ENCODE results near the gene FAF2.

The FAF2 gene

GRCh38 chr5:176492431-176492830, 44.2 kb downstream of the FAF2 start:
- Histone ChIP-seq H3K9ac (ENCODE audit: low read depth, low read length) (no peak overlapping the region), H3K4me2 (ENCODE audit: insufficient read depth, low read length) (no peak overlapping the region), H3K36me3 (ENCODE audit: insufficient read depth, low read length) (peaks cover 83% of the 10 kb centered on the region), H3K79me2 (ENCODE audit: insufficient read depth, low read length) (0 out of 2 replicates have a peak, but pooled peaks cover 4% of the 10 kb centered on the region), H3K9me3 (ENCODE audit: insufficient read depth, low read length, severe bottlenecking) (no peaks in the 10 kb centered on the region), H3K4me1 (ENCODE audit: insufficient read depth, low read length) (no peaks in the 10 kb centered on the region), H3K4me3 (ENCODE audit: low read depth in 1 of 2, low read length in 2 of 2) (no peak overlapping the region), H2AFZ (ENCODE audit: low read depth, low read length) (no peak overlapping the region), H3K27ac (ENCODE audit: low read length) (no peak overlapping the region), H4K20me1 (ENCODE audit: insufficient read depth, low read length) (no peaks in the 10 kb centered on the region; the same call in 1 of the 2 replicates), H3K27me3 (ENCODE audit: insufficient read depth, low read length, poor library complexity) (no peaks in the 10 kb centered on the region)
- DNase-seq (no peak), ATAC-seq (ENCODE audit: insufficient read depth, low read depth) (no peak)
- TF ChIP-seq EZH2 (IDR thresholded peaks at IDR 0.05; ENCODE audit: borderline replicate concordance, low read depth, low read length, severe bottlenecking), result no peak
- TF ChIP-seq, protein P1, sequence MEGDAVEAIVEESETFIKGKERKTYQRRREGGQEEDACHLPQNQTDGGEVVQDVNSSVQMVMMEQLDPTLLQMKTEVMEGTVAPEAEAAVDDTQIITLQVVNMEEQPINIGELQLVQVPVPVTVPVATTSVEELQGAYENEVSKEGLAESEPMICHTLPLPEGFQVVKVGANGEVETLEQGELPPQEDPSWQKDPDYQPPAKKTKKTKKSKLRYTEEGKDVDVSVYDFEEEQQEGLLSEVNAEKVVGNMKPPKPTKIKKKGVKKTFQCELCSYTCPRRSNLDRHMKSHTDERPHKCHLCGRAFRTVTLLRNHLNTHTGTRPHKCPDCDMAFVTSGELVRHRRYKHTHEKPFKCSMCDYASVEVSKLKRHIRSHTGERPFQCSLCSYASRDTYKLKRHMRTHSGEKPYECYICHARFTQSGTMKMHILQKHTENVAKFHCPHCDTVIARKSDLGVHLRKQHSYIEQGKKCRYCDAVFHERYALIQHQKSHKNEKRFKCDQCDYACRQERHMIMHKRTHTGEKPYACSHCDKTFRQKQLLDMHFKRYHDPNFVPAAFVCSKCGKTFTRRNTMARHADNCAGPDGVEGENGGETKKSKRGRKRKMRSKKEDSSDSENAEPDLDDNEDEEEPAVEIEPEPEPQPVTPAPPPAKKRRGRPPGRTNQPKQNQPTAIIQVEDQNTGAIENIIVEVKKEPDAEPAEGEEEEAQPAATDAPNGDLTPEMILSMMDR (IDR thresholded peaks at IDR 0.05; ENCODE audit: borderline replicate concordance, extremely low read depth, low read length, poor library complexity, severe bottlenecking), result no peak

DNA sequence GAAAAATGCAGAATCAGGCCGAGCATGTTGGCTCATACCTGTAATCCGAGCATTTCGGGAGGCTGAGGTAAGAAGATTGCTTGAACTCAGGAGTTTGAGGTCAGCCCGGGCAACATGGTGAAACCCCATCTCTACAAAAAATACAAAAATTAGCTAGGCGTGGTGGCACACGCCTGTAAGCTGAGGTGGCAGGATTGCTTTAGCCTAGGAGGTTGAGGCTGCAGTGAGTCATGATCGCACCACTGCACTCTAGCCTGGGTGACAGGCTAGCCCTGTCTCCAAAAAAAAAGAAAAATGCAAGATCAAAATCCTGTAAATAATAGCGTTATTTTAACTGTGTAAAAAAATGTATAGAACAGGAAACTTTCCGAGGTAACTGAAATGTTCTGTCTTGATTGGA, 49.7 kb downstream of the FAF2 start:
- Histone ChIP-seq H3K4me3 (ENCODE audit: low read depth in 1 of 2, low read length in 2 of 2) (no peak overlapping the region), H4K20me1 (ENCODE audit: insufficient read depth, low read length) (no peaks in the 10 kb centered on the region), H3K9me3 (ENCODE audit: insufficient read depth, low read length, severe bottlenecking) (no peaks in the 10 kb centered on the region), H3K27me3 (ENCODE audit: insufficient read depth, low read length, poor library complexity) (no peaks in the 10 kb centered on the region), H2AFZ (ENCODE audit: low read depth, low read length) (no peak overlapping the region), H3K4me2 (ENCODE audit: insufficient read depth, low read length) (no peak overlapping the region), H3K4me1 (ENCODE audit: insufficient read depth, low read length) (no peaks in the 10 kb centered on the region), H3K79me2 (ENCODE audit: insufficient read depth, low read length) (no peaks in the 10 kb centered on the region), H3K27ac (ENCODE audit: low read length) (no peak overlapping the region), H3K36me3 (ENCODE audit: insufficient read depth, low read length) (peaks cover 93% of the 10 kb centered on the region), H3K9ac (ENCODE audit: low read depth, low read length) (no peak overlapping the region)
- TF ChIP-seq EZH2 (IDR thresholded peaks at IDR 0.05; ENCODE audit: borderline replicate concordance, low read depth, low read length, severe bottlenecking), result no peak
- TF ChIP-seq, protein P1 (IDR thresholded peaks at IDR 0.05; ENCODE audit: borderline replicate concordance, extremely low read depth, low read length, poor library complexity, severe bottlenecking), result no peak
- no peak for ATAC-seq (ENCODE audit: insufficient read depth, low read depth)
- no peak for DNase-seq

- H3K36me3 ChIP-seq (ENCODE audit: insufficient read depth, low read length), result peaks cover 93% of the 10 kb centered on the region
Observed at GRCh38 chr5:176499273-176499672, 51.1 kb downstream of the FAF2 start.

More at GRCh38 chr5:176499273-176499672, 51.1 kb downstream of the FAF2 start:
- Histone ChIP-seq H3K27ac (ENCODE audit: low read length) (no peak overlapping the region), H3K4me2 (ENCODE audit: insufficient read depth, low read length) (no peak overlapping the region), H3K9me3 (ENCODE audit: insufficient read depth, low read length, severe bottlenecking) (no peaks in the 10 kb centered on the region), H3K4me3 (ENCODE audit: low read depth in 1 of 2, low read length in 2 of 2) (no peak overlapping the region), H3K27me3 (ENCODE audit: insufficient read depth, low read length, poor library complexity) (no peaks in the 10 kb centered on the region), H3K79me2 (ENCODE audit: insufficient read depth, low read length) (no peaks in the 10 kb centered on the region), H4K20me1 (ENCODE audit: insufficient read depth, low read length) (no peaks in the 10 kb centered on the region), H3K9ac (ENCODE audit: low read depth, low read length) (no peak overlapping the region), H2AFZ (ENCODE audit: low read depth, low read length) (no peak overlapping the region), H3K4me1 (ENCODE audit: insufficient read depth, low read length) (no peaks in the 10 kb centered on the region)
- ATAC-seq (ENCODE audit: insufficient read depth, low read depth) (no peak), DNase-seq (no peak)
- TF ChIP-seq, protein P1 (IDR thresholded peaks at IDR 0.05; ENCODE audit: borderline replicate concordance, extremely low read depth, low read length, poor library complexity, severe bottlenecking), result no peak
- no peak for TF ChIP-seq EZH2 (IDR thresholded peaks at IDR 0.05; ENCODE audit: borderline replicate concordance, low read depth, low read length, severe bottlenecking)
